Tibial nerve (tissue), 4 donors: ENCODE measurements around the gene TLE3. TPM values are rescaled to one million over a fixed set of nuclear protein-coding genes. Genes with fewer than 3 reads are reported as not detected.

Experiments used
- DNase-seq, 2 donors: peaks; one replicate each; pipeline ENCODE4 v3.0.0-alpha.2; 2019; ENCODE audit warnings: low spot score in 2 of 2
- H3K27ac ChIP-seq, 4 donors: fragments of 200-600 bp; sonication (generic) in 3 of 4; one replicate each; pipeline ENCODE4 v1.5.1; 2017 to 2019; ENCODE audit warnings: mild to moderate bottlenecking in 1 of 4
- H3K27me3 ChIP-seq, 2 donors: fragments of 200-600 bp; sonication (generic) in 1 of 2; one replicate each; pipeline versions ENCODE4 v1.5.1 to v1.6.0; 2017 to 2019
- H3K36me3 ChIP-seq, 3 donors: fragments of 200-600 bp; sonication (generic); one replicate each; pipeline ENCODE4 v1.5.1; 2018 to 2019
- H3K4me1 ChIP-seq, 4 donors: fragments of 200-600 bp; sonication (generic) in 3 of 4; one replicate each; pipeline ENCODE4 v1.5.1; 2017 to 2019
- H3K4me3 ChIP-seq, 4 donors: fragments of 200-600 bp; sonication (generic) in 3 of 4; one replicate each; pipeline ENCODE4 v1.5.1; 2017 to 2019; ENCODE audit warnings: mild to moderate bottlenecking in 1 of 4, moderate library complexity in 1 of 4
- H3K9me3 ChIP-seq, 4 donors: fragments of 200-600 bp; sonication (generic) in 3 of 4; one replicate each; pipeline ENCODE4 v1.5.1; 2017 to 2019
- EP300 ChIP-seq, 2 donors: sonication (generic); formaldehyde crosslinking; IDR thresholded peaks; one replicate each; pipeline ENCODE4 v1.6.1; 2017; ENCODE audit warnings: antibody characterized with exemption in 2 of 2, mild to moderate bottlenecking in 1 of 2
- POLR2A ChIP-seq, 2 donors: fragments of 450-650 bp; IDR thresholded peaks; one replicate each; pipeline ENCODE4 v1.6.1; 2017; ENCODE audit warnings: antibody characterized with exemption in 2 of 2, mild to moderate bottlenecking in 2 of 2, moderate library complexity in 2 of 2
- WGBS, 2 donors: methylation state at CpG; one replicate each; pipeline ENCODE4 v1.1.5; 2018; 5-methylcytosine and 5-hydroxymethylcytosine counted together
- total RNA-seq, 4 donors: library from RNA; depleted of rRNA; stranded (reverse); fragments of >200 nt; gene quantifications; one replicate each; pipeline ENCODE4 v1.1.0, GENCODE V29; 2016
- TF ChIP-seq, protein P1 (sequence below), 5 experiments: fragments of 200-600 bp in 3 of 5; fragments of 450-650 bp in 2 of 5; sonication (generic) in 3 of 5; IDR thresholded peaks; one replicate each; pipeline ENCODE4 v1.5.1; 2016 to 2019; ENCODE audit warnings: antibody characterized with exemption in 5 of 5, mild to moderate bottlenecking in 3 of 5, moderate library complexity in 2 of 5

TLE3 gene
- total RNA-seq, 4 donors from 2014 or later: 62.4 to 91.6 (median 76.9) TPM

DNA sequence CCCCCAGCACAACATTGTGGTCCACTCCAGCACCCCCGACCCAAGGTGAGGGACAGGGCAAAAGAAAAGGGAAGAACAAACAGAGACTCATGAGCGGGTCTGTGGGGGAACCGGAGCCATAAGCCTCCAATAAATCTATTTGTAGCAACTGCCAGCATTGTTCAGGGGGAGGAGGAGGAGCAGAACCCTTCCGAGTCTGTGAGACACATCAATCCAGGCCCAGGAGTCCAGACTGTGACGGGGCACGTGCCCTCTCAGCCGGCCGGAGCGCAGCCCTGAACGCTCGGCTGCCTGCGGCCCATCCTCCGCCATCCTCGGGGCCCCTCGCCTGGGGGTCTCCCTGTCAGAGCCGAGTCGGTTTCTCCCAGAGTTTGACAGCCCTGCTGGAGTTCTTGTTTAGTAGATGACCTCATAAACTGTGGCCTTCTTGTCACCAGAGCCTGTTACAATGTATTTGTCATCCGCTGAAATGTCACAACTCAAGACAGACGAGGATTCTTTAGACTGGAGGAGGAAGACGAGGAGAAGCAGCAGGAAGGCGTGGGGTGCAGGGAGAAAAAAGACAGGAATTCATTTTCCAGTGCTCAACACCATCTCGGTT, 47.9 kb downstream of the TLE3 start:
- no peak for TF ChIP-seq EP300 (IDR thresholded peaks at IDR 0.05)
- TF ChIP-seq POLR2A (IDR thresholded peaks at IDR 0.05): no peak
- TF ChIP-seq, protein P1, sequence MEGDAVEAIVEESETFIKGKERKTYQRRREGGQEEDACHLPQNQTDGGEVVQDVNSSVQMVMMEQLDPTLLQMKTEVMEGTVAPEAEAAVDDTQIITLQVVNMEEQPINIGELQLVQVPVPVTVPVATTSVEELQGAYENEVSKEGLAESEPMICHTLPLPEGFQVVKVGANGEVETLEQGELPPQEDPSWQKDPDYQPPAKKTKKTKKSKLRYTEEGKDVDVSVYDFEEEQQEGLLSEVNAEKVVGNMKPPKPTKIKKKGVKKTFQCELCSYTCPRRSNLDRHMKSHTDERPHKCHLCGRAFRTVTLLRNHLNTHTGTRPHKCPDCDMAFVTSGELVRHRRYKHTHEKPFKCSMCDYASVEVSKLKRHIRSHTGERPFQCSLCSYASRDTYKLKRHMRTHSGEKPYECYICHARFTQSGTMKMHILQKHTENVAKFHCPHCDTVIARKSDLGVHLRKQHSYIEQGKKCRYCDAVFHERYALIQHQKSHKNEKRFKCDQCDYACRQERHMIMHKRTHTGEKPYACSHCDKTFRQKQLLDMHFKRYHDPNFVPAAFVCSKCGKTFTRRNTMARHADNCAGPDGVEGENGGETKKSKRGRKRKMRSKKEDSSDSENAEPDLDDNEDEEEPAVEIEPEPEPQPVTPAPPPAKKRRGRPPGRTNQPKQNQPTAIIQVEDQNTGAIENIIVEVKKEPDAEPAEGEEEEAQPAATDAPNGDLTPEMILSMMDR (IDR thresholded peaks at IDR 0.05): no peak
- WGBS, 2 donors: 50 to 55% methylated on average over 20 to 22 of the region's 22 CpGs
- Histone ChIP-seq H3K36me3 (peaks cover 0 to 69% (median 39%) of the 10 kb centered on the region in 3 donors), H3K27ac (peak overlapping the region in 3 of 4 donors; percentile 27 to 81 (median 81)), H3K4me3 (no peak overlapping the region), H3K27me3 (no peaks in the 10 kb centered on the region), H3K9me3 (no peaks in the 10 kb centered on the region), H3K4me1 (peaks cover 0 to 41% (median 11%) of the 10 kb centered on the region in 4 donors)
- DNase-seq: no peak

DNA sequence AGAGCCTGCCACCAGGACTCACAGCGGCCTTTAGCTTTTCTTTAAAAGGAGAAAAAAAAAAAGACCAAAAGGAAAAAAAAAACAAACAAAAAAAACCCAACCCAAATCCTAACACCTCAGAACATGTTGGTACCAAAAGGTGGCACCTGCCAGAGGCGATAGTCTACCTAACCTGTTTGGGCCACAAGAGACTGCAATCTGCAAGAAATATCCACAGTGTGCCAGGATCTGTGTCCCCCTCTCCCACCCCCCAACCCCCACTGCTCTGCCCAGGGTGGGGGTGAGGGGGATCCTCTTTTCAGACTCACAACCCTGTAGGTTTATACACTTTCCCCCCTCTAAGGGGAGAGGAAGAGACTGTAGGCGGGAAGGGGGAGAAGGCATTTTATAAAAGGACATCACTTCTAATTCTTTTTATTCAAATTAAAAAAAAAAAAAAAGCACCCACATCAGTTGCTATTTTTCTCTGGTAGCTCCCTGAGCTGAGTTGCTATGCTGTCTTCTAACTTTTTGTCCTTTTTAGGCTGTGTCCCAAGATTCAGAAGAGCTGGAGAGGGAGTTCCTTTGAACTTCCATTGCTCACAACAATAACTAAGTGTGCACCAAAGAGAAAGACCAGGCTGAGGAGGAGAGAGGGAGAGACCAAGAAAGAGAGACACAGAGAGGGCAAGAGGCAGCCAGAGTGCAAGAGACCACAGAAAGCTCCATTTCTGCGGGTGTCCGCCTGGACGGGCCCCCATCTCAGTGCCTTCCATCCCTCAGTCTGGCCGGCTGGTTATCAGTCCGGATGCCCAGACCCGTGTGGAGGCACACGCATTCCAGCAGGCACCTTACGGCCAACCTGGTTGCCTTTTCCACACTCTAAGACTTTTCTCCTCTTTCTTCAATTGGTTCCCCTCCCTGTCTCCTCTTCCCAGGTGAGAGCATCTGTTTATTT, 48.9 kb downstream of the TLE3 start:
- H3K9me3 ChIP-seq: no peaks in the 10 kb centered on the region
- H3K27me3 ChIP-seq: no peaks in the 10 kb centered on the region
- H3K36me3 ChIP-seq: peaks cover 0 to 66% (median 33%) of the 10 kb centered on the region in 3 donors
- TF ChIP-seq, protein P1 (IDR thresholded peaks at IDR 0.05): no peak
- TF ChIP-seq POLR2A (IDR thresholded peaks at IDR 0.05) (no peak), EP300 (IDR thresholded peaks at IDR 0.05) (no peak)
- 77 to 80% methylated on average over 11 of the region's 11 CpGs for WGBS, 2 donors
- DNase-seq: no peak
- peaks cover 0 to 41% (median 11%) of the 10 kb centered on the region in 4 donors for H3K4me1 ChIP-seq
- peak overlapping the region in 2 of 4 donors; percentile 81 for H3K27ac ChIP-seq
- H3K4me3 ChIP-seq: no peak overlapping the region

DNA sequence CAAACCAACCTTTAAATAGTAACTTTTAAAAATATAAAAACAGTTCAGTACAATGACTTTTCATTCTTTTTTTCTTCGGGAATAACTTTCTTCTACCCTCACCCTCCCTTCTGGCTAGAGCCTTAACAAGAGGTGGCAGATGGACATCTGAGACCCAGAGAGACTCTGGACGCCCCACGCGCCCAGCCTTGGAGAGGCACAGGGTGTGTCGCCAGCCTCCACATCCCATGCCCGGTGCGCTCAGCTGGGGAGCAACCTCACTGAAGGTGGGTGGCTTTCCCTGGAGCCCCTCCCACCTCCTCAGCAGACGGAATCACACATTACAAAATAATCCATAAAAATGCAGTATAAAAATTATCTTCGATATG, 49.5 kb downstream of the TLE3 start:
- TF ChIP-seq, protein P1 (IDR thresholded peaks at IDR 0.05): no peak
- TF ChIP-seq EP300 (IDR thresholded peaks at IDR 0.05) (no peak), POLR2A (IDR thresholded peaks at IDR 0.05) (no peak)
- H3K4me3 ChIP-seq: no peak overlapping the region
- H3K36me3 ChIP-seq: peaks cover 0 to 61% (median 28%) of the 10 kb centered on the region in 3 donors
- no peak for DNase-seq
- H3K9me3 ChIP-seq: no peaks in the 10 kb centered on the region
- H3K27me3 ChIP-seq: no peaks in the 10 kb centered on the region
- H3K4me1 ChIP-seq: peaks cover 0 to 41% (median 11%) of the 10 kb centered on the region in 4 donors
- 62 to 63% methylated on average over 9 of the region's 9 CpGs for WGBS, 2 donors
- peak overlapping the region in 2 of 4 donors; percentile 81 for H3K27ac ChIP-seq

DNA sequence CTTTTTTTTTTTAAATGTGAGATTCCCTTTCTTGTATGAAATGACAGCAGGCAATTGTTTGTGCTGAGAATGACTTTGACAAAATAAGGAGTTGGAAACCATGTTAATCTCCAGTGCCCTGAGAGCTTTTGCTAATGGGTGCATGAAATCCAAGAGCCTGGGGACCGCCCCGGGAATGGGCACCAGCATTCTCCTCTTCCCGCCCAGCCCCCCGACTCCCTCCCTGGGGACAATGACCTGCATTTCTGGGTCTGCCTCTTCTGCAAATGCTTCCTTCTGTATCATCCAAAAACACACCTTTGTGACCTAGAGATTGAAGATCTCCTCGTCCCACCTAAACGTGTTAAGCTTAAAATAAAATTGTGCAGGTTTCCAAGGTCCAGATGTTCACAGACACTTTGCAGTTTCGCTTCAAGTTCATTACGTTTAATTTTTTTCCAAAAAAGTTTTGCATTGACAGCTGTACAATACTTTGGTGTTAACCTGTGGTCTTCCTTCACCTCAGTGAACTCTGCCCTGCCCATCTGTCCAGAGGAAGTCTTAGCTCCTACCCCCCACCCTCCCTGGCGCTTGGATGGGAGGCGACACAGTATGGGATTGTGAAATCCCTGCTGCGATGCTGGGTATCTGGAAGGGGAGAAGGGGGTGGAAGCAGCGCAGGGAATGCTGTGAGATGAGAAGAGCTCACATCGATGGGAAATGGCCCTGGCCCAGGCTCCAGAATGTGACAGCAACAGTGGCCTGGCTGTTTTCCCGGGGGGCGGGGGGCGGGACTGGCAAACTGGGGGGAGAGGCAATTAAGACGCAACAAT, 50.1 kb downstream of the TLE3 start:
- Histone ChIP-seq H3K4me3 (no peak overlapping the region), H3K27ac (peak overlapping the region in 2 of 4 donors; percentile 81), H3K4me1 (peaks cover 0 to 41% (median 11%) of the 10 kb centered on the region in 4 donors), H3K9me3 (no peaks in the 10 kb centered on the region), H3K27me3 (no peaks in the 10 kb centered on the region), H3K36me3 (peaks cover 0 to 55% (median 23%) of the 10 kb centered on the region in 3 donors)
- WGBS, 2 donors: 50 to 62% methylated on average over 17 of the region's 17 CpGs
- DNase-seq: no peak
- no peak for TF ChIP-seq POLR2A (IDR thresholded peaks at IDR 0.05)
- peak in 1 of 2 donors; percentile 41 for TF ChIP-seq EP300 (IDR thresholded peaks at IDR 0.05)

DNA sequence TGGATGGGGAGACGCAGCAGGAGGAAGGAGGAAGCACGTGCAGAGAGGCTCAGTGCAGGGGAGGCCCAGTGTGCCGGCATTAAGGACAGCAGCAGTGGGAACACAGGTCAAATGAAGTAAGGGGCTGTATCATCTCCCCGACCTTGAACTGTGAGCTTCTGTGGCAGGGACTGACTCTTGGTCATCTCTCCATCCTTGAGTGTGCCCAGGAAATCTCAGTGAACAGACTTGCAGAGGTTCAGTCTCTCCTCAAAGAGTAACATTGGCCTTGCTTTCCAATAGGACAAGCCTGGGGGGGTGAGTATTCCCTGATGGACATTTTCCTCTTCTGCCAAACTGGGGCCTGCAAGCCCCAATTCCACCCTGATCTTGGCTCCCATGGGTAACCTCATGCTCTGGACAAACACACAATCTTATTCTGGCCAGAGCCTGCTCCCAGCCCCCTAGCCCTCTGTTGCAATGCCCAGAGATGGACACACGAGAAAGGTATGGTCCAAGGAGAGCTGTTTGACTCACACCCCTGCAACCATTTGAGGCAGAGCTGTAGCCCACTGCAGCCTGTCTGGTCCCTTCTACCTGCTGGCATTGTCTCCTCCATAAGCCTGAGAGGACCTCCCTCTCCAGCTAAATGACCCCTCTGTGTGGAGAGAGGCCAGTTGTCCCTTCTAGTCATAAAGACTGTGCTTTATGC, 50.9 kb downstream of the TLE3 start:
- H3K9me3 ChIP-seq: no peaks in the 10 kb centered on the region
- H3K36me3 ChIP-seq: peaks cover 0 to 47% (median 23%) of the 10 kb centered on the region in 3 donors
- no peaks in the 10 kb centered on the region for H3K27me3 ChIP-seq
- H3K27ac ChIP-seq: peak overlapping the region in 1 of 4 donors; percentile 36
- peaks cover 0 to 41% (median 11%) of the 10 kb centered on the region in 4 donors for H3K4me1 ChIP-seq
- no peak for DNase-seq
- 84 to 92% methylated on average over 5 of the region's 5 CpGs for WGBS, 2 donors
- H3K4me3 ChIP-seq: no peak overlapping the region
- TF ChIP-seq POLR2A (IDR thresholded peaks at IDR 0.05) (no peak), EP300 (IDR thresholded peaks at IDR 0.05) (no peak)
- TF ChIP-seq, protein P1 (IDR thresholded peaks at IDR 0.05): no peak
